HG02973 (cell line): Measurements from ENCODE around the gene EXTL1.

ENCODE experiments used
- ATAC-seq: cut with Tn5 transposase; IDR thresholded peaks from one replicate; pipeline ENCODE4 v1.9.1; 2021; ENCODE audit warnings: moderate library complexity; ENCODE audit not compliant: unreplicated experiment

EXTL1 gene

DNA sequence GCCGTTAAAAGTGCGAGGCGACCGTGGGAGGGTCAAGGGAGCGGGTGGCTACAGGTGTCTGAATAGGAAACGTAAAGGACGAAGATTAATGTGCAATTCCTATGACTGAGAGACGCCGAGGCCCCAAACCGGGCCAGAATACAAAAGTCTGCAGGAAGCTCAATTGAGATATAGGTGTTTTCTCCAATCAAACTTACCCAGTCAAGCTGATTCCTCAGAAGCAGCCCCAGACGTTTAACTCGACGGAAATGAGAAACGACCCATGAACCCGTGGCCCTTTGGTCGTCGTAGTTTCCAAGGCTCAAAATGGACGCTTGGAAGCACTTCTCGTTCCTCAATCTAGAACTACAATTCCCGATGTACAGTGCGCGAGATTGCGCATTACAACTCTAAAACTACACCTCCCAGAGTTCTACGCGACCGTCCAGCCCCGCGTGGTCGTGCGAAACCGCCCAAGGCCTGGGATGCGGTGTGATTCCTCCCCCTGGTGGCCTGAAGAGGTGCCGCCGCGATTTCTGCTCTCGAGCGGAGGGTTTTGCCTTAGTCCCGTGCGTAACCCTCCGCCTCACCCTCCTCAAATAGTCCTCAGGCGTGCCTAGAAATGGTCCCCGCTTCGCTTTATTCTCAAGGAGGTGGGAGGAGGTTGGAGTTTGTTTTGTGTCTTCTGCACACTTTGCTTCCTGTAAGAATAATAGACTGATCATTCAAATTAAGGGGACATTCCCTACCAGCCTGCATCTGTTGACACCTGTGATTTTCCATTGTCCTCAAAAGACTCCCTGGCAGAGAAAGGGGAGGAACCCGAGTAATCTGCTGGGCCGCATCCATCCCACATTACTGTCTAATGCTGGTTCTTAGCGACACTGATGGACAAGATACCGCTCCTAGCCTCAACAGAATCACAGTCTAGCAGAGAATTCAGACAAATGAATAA is 23.5 kb upstream of the EXTL1 start, which contains the start of gene PAFAH2:
Gene PAFAH2, minus strand, starts transcription at position 236 of the 934 bp plus-strand sequence. CDS start 7,247 bp downstream, outside the sequence.
- peak; percentile 90 for ATAC-seq

GRCh38 chr1:25999041-25999800 is 22.4 kb upstream of the EXTL1 start:
- no peak for ATAC-seq

DNA sequence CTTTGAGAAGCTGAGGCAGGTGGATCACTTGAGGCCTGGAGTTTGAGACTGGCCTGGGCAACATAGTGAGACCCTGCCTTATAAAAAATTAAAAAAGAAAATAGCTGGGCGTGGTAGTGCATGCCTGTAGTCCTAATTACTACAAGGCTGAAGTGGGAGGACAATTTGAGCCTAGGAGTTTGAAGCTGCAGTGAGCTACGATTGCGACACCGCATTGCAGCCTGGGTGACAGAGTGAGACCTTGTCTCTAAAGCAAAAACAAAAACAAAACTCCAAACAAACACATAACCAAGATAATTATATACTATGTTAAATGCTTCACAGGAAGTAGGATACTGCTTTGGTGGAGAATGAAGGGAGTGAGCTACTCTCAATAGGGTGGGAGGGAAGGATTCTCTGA is 18.3 kb upstream of the EXTL1 start:
- no peak for ATAC-seq

GRCh38 chr1:26003756-26004155 is 17.8 kb upstream of the EXTL1 start:
- ATAC-seq = no peak

- ATAC-seq = no peak
These were observed 16.0 kb upstream of the EXTL1 start for GRCh38 chr1:26005434-26006105.

GRCh38 chr1:26006710-26007109 is 14.9 kb upstream of the EXTL1 start:
- no peak for ATAC-seq

DNA sequence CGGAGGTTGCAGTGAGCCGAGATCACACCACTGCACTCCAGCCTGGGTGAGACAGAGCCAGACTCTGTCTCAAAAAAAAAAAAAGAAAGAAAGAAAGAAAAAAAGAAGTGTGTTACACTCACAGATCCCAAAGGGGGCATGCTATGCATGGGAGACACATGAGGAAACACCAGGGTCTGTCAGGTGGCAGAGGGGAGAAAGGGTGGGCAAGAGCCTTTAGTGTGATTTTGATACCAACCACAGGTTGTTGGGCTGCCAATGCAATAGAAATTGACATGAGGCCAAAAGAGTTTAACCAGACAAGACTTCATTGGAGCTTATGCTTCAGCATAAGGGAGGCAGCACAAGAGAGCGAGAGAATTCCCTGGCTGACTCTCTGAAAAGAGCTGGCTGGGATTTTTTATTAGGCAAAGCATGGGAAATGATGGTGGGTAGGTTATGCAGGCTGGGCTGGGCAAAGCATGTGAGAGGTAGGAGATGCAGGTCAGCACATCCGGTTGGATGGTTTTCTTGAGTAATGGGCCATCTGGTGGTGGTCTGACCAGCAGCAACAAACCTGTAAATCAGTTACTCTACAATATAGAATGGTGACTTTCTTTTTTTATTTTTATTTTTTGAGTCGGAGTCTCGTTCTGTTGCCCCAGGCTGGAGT is 11.7 kb upstream of the EXTL1 start:
- no peak for ATAC-seq

GRCh38 chr1:26010825-26011224 is 10.8 kb upstream of the EXTL1 start:
- no peak for ATAC-seq

DNA sequence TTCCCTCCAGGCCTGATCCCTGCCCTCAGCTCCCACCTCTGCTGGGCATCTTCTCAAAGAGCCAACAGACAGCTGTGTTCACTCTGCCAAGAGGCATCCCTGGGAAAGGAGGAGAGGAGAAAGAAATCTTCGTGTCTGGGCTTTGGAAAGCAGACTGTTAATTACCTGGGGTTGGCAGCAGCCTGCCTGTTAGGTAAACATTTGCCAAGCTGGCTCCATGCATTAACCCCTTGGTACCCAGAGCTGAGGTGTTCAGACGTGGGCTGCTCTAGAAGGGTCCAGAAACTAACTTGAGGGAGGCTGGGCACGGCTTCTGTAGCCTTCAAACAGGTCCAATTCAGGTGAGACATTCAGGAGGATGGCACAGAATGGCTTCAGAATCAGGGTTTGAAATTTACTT is 8.7 kb upstream of the EXTL1 start:
- ATAC-seq = no peak

DNA sequence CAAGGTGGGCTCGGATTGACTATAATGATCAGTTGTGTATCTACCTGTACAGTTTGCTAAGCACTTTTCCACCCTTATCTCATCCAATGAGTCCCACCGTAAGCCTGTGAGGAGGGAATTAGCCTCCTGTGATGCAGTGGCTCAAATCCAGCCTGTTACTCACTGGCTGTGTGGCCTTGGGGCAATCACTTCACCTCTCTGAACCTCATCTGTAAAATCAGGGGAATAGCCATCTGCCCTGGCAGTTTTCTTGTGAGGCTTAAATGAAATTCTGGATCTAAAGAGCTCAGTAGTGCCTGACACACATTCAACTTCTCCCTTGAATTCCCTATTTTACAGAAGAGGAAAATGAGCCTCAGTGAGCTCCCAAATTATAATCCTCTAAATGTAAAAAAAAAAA is 7.4 kb upstream of the EXTL1 start:
- ATAC-seq = no peak

- no peak for ATAC-seq
These were observed 6.2 kb upstream of the EXTL1 start for GRCh38 chr1:26015358-26015757.

DNA sequence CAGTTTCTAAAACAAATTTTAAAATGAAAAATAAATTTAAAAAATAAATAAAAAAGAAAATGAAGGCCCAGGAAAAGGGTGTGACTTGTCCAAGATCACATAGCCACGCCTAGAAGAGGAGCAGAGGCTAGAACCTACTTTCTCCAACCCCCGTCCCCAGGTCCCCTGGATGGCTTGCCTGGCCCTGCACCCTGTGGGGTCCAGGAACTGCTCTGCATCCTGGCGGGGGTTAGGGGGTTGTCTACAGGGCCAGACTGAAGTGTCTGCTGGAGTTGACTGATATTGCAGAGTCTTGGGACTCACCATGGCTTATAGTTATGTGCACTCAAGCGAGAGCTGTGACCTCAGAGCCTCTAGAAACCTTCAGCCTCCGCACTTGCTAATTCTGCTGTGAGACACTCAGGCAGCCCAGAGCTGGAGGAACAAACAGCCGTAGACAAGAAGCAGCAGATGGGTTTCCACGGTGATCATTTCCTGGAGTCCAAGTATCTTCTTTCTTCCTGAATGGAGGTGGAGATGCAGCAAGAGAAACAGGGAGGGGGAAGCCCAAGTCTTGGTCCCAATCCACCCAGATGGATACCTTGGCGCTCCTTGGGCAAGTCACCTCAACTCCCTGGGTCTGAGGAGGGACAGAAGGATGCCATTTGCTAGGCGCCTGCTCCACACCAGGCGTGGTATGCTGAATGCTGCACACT is 5.2 kb upstream of the EXTL1 start:
- no peak for ATAC-seq

- no peak for ATAC-seq
These were observed 4.5 kb upstream of the EXTL1 start for GRCh38 chr1:26016953-26017545.

DNA sequence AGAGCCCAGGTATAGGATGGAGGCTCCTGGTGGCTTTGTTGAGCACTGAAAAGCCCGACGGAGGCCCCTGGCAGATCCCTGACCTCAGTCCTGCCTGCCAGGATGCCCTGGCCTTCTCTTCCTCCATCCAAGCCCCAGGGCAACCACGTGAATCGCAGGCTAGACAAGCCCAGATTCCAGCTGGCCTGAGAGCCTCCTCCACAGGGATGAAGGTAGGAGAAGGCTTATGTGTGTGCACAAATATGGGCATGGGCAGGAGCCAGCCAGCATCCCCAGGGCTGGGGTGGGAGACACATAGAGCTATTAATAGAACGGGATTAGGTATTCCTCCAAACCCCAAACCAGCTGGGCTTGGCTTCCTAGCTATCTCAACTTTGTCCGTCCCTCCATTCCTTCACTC is 4.0 kb upstream of the EXTL1 start:
- ATAC-seq = no peak

DNA sequence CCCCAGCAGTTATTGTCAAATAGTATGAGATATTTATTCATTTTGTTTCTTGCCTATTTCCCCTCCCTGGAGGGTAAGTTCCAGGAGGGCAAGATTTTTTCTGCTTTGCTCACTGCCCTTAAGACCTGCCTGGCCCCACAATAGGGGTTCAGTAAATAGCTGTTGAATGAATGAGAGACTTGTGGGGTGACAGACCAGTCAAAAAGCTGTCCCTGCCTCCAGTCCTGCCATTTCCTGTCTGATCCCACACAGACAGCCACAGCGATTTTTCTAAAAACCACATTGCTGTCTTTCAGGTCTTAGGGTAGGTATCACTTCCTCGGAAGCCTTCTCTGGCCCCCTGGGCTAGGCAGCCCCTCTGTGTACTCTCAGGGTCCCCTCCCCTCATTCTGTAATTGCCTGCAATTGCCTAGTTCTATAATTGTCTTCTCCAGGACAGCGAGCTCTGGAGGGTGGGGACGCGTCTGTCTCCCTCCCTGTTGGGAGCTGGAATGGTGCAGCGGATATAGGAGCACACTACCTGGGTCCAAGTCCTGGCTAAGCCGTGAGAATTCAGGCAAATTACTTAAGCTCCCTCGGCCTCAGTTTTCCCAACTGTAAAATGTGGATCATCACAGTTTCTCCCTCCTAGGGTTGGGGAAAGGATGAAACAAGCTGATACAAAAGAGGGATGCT is 1.8 kb upstream of the EXTL1 start:
- ATAC-seq = no peak

DNA sequence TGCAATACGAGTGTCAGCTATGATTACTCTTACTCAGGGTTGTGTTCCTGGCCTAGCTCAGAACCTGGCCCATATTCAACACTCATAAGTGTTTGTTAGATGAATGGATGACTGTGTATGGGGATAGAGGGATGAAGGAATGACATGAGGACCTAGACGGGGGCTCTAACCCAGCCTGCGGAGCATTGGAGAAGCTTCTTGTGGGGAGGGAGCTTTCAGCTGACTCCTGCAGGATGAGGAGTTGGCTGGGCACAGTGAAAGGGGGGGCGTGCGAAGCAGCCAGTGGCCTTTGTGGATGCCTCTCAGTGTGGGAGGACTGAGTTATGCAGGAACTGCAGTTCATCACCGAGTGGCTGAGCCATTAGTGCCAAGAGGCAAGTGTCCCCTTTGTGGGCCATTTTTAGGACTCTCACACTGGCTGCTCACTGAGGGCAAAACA is 1.2 kb upstream of the EXTL1 start:
- ATAC-seq = no peak

- no peak for ATAC-seq
These were observed 481 bp upstream of the EXTL1 start for GRCh38 chr1:26020941-26021646.

- ATAC-seq = no peak
These were observed 817 bp downstream of the EXTL1 start for GRCh38 chr1:26022404-26022779.

DNA sequence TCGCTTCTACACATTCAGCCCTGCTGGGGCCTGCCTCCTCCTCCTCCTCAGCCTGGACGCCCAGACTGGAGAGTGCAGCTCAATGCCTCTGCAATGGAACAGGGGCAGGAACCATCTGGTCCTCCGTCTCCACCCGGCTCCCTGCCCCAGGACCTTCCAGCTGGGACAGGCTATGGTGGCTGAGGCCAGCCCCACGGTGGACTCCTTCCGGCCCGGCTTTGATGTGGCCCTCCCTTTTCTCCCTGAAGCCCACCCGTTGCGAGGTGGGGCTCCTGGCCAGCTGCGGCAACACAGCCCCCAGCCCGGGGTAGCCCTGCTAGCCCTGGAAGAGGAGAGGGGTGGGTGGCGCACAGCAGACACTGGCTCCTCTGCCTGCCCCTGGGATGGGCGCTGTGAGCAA is 1.4 kb downstream of the EXTL1 start:
- ATAC-seq = no peak
